ENCODE data around the gene HOXB5.

The HOXB5 gene

DNA sequence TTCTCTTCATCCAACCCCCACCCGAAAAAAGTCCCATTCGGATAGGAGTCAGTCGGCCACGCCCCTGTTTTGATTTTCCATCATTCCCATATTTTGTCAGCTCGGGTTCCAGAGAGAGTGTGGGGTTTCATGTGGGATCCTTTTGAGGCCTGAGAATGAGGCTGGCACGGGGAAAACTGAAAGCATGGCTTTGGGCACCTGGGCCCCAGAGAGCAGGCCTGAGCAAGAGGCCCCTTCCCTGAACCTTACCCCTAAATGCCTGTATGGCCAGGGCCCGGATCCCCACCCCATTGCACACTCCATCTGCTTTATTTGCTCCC, 10.9 kb downstream of the HOXB5 start:
- H3K4me1 Mint-ChIP-seq, result peaks cover 43% of the 10 kb centered on the region
- H3K9me3 Mint-ChIP-seq, result no peaks in the 10 kb centered on the region
- DNase-seq (ENCODE audit: low spot score in 2 of 2), result no peak
- no peak overlapping the region for H3K27ac Mint-ChIP-seq
- no peaks in the 10 kb centered on the region for H3K36me3 Mint-ChIP-seq
- peak overlapping the region; percentile 54 for H3K4me3 Mint-ChIP-seq
- no peak for ATAC-seq

DNA sequence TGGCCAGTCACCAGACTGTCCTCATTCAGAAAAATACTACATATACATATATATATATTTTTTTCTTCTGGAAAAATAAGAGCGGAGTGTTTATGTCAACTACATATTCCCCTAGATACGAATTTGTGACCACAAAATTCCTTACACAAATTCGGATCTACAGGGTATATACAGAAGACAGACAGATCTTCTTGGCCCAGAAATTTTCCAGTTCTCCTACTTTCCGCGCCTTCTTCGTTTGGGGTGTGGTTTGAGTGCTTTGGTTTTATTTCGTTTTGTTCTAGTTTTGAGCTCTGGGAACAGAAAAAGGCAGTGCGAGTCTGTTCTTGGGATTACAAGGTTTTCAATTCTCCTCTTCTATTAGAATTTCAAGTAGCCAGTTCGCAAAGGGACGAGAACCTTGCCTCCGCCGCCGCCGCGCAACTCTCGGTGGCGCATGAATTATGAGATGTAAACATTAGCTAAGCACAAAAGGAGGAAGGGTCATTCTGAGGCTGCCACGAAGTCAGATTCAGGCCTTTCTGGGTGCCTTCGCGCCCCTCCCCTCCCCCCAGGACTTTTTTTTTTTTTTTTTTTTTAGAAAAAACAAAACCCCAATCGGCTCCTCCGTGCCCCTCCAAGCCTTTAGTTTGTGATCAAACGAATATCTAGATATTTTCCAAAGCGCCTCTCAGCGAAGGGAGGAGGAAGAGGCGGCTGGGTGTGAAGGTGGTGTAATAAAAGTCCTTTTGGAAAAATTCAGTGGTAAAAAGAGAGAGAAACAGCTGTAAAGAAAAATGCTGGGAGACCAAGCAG, 13.6 kb downstream of the HOXB5 start:
- Mint-ChIP-seq H3K9me3 (no peaks in the 10 kb centered on the region), H3K27ac (no peak overlapping the region), H3K4me3 (peak overlapping the region; percentile 86), H3K4me1 (peaks cover 16% of the 10 kb centered on the region), H3K36me3 (no peaks in the 10 kb centered on the region)
- DNase-seq (ENCODE audit: low spot score in 2 of 2) (no peak), ATAC-seq (no peak)

DNA sequence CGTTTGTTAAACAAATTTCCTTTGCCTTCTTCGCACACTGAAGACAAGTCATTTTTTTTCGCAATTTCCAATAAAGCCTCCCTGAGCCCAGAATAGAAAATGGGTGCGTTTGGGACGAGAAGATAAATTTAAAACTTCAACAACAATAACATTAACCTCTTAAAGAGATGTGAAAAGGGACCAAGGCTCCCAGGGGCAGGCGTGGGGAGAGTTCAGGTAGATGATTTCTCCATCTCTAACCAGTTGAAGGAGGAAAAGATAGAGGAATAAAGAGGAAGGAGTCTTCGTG, 14.2 kb downstream of the HOXB5 start:
- ATAC-seq (no peak), DNase-seq (ENCODE audit: low spot score in 2 of 2) (no peak)
- peak overlapping the region; percentile 92 for H3K27ac Mint-ChIP-seq
- H3K4me1 Mint-ChIP-seq, result peaks cover 10% of the 10 kb centered on the region
- peak overlapping the region; percentile 86 for H3K4me3 Mint-ChIP-seq
- H3K9me3 Mint-ChIP-seq, result no peaks in the 10 kb centered on the region
- no peaks in the 10 kb centered on the region for H3K36me3 Mint-ChIP-seq

DNA sequence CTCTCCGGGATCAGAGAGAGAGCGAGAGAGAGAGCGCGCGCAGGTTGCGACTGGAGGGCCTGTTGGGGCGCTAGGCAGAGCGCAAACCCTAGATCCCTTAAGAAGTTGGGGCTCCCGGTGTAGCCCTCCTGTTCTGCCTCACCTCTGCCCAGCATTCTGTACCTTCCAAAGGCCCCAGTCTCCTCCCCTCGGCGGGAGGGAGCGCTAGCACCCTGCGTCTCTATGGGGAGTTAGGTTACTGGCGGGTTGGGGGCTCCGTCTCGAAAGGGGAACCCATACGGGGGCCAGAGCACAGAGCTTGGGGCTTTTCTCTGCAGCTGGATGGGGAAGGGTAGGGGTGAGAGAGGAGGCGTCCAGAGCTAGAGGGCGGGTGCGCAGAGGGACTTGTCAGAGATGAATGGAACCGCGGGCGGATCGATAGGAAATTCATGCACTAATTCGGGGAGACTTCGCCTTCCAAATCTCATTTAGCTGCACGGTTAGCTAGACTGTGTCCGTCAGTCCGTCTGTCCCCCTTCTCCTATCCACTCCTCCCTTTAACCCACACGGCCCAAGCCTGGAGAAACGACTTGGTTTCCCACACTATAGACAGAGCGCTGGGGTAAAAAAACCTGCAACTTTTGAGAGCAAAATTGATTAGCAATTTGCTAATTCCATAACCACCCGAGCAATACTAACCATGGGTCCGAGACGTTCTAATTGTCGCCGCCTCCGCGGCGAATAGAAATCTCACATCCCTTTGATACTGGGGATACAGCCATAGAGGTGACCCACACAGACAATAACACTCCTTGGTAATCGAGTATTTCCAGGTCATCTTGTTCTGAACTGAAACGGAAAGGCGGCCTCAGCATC, 14.7 kb downstream of the HOXB5 start:
- Mint-ChIP-seq H3K36me3 (no peaks in the 10 kb centered on the region), H3K4me1 (peaks cover 9% of the 10 kb centered on the region), H3K27ac (peak overlapping the region; percentile 92), H3K4me3 (peak overlapping the region; percentile 86), H3K9me3 (no peaks in the 10 kb centered on the region)
- DNase-seq (ENCODE audit: low spot score in 2 of 2) (no peak), ATAC-seq (peak; percentile 72)

DNA sequence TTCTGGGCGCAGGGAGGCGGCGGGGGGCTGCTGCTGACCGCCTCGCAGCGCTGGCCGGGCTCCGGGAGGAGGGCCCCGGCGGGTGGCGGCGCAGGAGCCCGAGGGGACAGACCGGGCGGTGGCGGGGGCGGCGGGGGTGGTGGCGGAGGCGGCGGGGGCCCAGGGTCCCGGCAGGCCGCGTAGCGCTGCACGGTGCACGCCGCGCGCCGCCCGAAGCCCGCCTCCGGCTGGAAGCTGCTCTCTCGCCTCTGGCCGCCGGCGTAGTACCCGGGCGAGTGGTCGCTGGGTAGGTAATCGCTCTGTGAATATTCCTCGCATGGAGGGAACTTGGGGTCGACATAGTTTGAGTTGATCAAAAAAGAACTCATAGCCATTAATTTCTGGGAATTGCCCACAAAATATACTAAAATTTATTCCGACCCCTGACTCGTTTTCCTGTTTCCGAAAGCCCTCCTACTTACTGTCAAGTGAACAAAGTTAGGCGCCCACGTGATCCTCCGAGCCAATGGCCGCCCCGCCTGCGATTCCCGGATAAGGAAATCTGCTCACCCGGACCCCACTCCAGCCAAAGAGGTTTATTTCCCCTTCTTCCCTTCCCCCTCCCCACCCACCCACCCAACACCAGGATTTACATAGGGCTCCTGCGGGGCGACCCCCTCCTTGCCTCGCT, 15.5 kb downstream of the HOXB5 start, which contains the start of gene HOXB4:
HOXB4 (minus strand) TSS at position 405 of the 670 bp plus-strand sequence; CDS start at position 374, 31 bp downstream.
- Mint-ChIP-seq H3K4me3 (peak within 1 kb of the TSS; percentile 86), H3K4me1 (peaks cover 9% of the 10 kb centered on the region), H3K27ac (peak within 1 kb of the TSS; percentile 92), H3K36me3 (no peaks in the 10 kb centered on the region), H3K9me3 (no peaks in the 10 kb centered on the region)
- DNase-seq (ENCODE audit: low spot score in 2 of 2) (peak in 1 of 2 donors; percentile 83), ATAC-seq (peak; percentile 83)

DNA sequence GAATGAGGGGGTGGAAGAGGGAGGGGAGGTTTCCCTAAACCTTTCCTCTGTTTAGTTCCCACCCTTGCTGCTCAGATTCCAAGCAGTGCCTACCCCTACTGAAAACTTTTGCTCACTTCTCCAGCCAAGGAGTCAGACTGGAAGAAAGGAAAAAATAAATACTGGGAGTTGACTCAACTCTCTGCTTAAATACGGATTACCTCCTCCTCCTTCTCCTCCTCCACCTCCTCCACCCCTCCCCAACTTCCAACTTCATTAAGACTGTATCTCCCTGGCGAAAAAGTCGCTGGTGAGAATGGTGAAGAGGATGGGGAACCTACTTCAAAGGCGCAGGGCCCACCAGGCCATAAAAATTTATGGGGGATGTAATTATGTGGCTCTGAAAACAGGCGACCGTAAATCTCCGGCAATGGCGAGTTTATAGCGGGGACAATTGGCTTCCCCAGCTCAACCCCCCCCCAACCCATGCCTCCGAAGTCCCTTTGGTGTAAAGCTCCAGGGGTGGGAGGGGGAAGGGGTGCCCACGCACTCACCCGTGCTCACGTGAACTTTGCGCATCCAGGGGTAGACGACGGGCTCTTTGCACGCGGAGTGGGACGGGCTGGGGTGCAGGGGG, 16.1 kb downstream of the HOXB5 start:
- Mint-ChIP-seq H3K36me3 (no peaks in the 10 kb centered on the region), H3K27ac (peak overlapping the region; percentile 92), H3K4me3 (peak overlapping the region; percentile 86), H3K9me3 (no peaks in the 10 kb centered on the region), H3K4me1 (peaks cover 9% of the 10 kb centered on the region)
- ATAC-seq (peak; percentile 14), DNase-seq (ENCODE audit: low spot score in 2 of 2) (no peak)

DNA sequence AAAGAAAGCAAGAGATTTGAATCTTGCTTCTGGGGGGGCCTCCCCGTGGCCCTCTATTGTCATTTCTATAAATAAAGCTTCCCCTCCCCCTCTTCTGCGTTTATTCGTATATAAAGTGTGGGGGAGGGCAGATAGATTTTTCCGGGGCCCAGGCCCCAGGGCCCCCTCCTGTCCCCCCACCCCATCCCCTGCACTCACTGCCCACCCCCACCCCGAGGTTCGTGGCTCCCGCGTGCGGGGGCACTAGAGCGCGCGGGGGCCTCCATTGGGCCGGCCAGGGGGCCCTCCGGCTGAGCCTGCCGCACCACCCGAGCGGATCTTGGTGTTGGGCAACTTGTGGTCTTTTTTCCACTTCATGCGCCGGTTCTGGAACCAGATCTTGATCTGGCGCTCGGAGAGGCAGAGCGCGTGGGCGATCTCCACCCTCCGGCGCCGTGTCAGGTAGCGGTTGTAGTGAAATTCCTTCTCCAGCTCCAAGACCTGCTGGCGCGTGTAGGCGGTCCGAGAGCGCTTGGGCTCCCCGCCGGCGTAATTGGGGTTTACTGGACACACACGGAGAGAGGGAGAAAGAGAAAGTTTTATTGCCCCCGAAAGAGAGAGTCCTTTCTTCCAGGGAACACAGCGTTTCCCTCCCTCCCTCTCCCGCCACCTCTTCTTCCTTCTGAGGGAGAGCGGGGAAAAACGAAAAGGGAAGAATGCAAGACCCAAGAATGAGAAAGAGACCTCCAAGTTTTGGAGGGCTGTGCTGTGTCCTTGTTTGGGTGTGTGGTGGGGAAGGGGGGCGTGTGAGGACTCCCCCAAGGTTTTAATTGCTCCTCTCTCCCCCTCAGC, 16.9 kb downstream of the HOXB5 start:
- no peak for DNase-seq (ENCODE audit: low spot score in 2 of 2)
- H3K27ac Mint-ChIP-seq, result no peak overlapping the region
- H3K36me3 Mint-ChIP-seq, result no peaks in the 10 kb centered on the region
- peak overlapping the region; percentile 86 for H3K4me3 Mint-ChIP-seq
- no peak for ATAC-seq
- peaks cover 9% of the 10 kb centered on the region for H3K4me1 Mint-ChIP-seq
- H3K9me3 Mint-ChIP-seq, result no peaks in the 10 kb centered on the region

DNA sequence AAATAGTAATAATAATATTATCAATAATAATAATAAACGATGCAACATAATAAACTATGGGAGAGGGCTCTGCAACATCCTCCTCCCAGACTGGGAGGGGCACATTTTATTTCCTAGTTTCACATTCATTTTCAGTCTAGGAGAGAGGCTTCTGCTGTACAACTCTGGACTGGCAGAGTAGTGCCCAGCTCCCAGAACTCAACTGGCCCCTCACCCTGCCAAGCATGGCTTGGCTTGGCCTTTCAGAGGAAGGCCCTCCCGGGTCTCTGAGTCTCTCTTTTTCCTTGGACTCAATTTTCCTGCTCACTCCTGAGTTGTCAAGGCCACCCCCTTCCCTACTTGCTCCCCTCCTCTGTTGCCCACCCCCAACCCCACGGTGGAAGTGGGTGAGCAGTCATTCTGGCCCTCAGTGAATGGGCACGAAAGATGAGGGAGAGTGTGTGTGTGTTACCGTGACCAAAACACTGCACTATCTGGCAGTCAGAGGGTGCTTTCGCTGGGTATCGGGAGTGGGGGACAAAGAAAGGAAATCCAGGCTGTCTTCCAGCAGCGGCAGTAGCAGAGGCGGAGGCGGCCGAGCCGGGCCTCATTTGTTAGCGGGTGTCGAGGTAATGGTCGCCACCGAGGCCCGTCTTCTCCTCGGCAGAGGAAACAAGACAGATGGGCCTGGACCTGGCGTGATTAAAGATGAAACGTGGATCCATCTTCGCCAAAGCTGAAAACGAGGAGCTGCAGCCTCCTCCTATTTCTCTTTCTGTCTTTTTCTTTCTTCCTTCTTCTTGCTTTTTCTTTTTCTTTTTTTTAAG, 17.7 kb downstream of the HOXB5 start:
- no peaks in the 10 kb centered on the region for H3K36me3 Mint-ChIP-seq
- peaks cover 9% of the 10 kb centered on the region for H3K4me1 Mint-ChIP-seq
- peak overlapping the region; percentile 15 for H3K4me3 Mint-ChIP-seq
- no peak overlapping the region for H3K27ac Mint-ChIP-seq
- ATAC-seq (no peak), DNase-seq (ENCODE audit: low spot score in 2 of 2) (no peak)
- H3K9me3 Mint-ChIP-seq, result no peaks in the 10 kb centered on the region

DNA sequence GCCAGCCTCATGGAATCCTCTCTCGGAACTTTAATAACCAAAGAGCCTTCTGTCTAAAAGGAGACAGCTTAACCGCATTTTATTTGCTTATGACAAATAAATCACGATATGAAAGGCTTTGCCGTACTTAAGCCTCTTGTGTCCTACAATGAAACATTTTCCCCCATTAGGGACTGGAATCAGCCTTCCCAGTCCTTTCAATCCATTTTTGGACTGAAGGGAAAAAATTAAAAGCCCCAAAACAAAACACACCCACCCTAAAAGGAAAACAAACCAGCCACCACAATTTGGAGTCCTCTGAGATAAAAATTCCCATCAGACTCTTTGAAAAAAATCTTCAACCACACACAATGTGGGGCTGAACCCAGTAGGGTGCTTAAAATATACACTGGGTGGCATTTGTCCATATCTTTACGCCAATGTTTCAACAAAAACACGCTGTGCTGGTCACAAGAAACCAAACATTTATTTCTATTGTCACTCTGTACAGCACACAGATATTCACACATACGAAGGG, 18.5 kb downstream of the HOXB5 start:
- no peak for ATAC-seq
- no peak for DNase-seq (ENCODE audit: low spot score in 2 of 2)
- Mint-ChIP-seq H3K4me3 (no peak overlapping the region), H3K27ac (no peak overlapping the region), H3K9me3 (no peaks in the 10 kb centered on the region), H3K36me3 (no peaks in the 10 kb centered on the region), H3K4me1 (peaks cover 9% of the 10 kb centered on the region)

DNA sequence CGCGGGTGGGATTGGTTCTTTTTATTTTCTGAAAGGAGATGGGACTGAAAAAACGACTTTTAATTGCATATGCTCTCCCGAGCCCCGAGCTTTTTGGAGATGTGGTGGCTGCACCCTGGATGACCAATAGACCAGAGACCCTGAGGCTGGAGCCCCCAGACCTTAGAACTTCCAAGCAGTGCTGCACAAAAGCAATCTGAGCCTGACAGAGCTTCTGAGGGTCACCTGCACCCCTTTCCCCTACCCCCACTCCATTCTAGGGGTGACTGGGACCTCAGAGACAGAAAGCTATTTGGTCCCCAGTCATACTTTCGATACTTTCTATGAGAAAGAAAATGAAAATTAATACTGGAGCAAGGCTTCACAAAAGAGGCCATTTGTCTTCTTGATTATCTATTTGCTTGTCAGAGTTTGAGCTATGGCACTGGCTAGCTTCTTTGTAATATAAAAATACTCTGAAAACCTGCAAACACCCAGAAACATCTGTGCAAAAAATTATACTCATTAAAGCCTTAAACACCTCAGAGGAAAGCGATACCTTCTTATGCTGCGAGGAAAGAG, 19.0 kb downstream of the HOXB5 start:
- Mint-ChIP-seq H3K4me1 (peaks cover 9% of the 10 kb centered on the region), H3K27ac (no peak overlapping the region), H3K9me3 (no peaks in the 10 kb centered on the region), H3K4me3 (no peak overlapping the region), H3K36me3 (no peaks in the 10 kb centered on the region)
- no peak for ATAC-seq
- no peak for DNase-seq (ENCODE audit: low spot score in 2 of 2)

DNA sequence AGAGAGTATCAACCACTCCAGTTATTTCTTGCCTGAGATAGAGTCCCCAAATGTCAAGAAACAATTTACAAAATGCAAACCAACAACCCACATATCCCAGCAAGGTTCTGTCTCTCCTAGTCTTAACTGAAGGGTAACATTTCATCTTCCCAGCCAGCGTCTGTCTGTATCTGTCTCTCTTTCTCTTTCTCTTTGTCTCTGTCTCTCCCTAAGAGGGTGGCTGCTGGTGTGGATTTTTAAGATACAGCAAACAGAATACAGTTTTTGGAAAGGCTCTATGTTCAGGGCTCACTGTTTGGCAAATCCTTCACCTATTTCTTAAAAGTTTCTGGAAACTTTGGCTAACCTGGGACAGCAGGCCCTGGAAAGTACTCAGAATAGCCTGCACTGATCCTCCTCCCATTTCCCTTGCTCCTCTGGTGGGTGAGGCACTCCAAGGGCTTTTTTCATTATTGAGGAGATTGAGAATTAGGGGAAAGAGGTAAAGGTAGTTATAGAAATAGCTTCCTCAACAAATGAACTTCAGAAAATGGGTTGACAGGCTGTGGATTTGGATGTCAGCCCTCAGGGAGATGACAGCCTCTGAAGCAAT, 21.7 kb downstream of the HOXB5 start:
- Mint-ChIP-seq H3K4me1 (peaks cover 5% of the 10 kb centered on the region), H3K9me3 (no peaks in the 10 kb centered on the region), H3K36me3 (no peaks in the 10 kb centered on the region), H3K27ac (no peak overlapping the region), H3K4me3 (no peak overlapping the region)
- DNase-seq (ENCODE audit: low spot score in 2 of 2) (no peak), ATAC-seq (no peak)

DNA sequence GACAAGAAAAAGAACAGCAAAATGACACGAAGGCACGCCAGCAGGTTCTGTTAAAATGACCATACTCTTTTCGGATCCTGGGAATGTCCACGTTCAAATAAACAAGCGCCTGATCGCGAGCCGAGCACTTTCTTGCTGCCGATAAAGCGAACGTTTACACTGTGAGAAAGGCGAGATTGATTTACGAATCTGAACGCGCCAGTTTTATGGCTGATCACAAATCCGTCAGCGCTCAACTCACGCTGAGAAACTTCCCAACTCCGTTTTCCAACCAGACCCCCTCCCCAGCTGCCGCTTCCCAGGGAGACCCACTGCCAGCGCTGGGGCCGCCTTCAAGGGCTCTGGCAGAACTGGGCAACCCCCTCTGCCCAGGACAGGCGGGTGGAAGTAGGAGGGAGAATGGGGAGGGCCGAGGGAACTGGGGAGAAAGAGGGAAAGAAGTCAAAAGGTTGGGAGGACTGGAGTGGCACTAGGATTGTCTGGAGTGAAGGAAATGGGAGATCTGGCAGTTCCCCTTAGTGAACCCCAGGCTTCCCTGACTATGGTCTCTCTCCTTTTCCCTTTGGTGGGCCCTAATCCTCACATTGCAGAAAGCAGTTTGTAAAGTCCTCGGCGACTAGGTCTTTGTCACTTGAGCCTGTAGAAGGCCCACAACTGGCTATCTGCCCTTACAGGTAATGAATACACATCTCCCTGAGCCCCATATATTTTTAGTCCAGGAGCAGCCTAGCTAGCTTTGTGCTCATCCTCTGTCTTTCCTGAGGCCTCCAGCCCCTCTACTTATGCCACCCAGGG, 22.4 kb downstream of the HOXB5 start:
- ATAC-seq (no peak), DNase-seq (ENCODE audit: low spot score in 2 of 2) (no peak)
- no peak overlapping the region for H3K27ac Mint-ChIP-seq
- no peaks in the 10 kb centered on the region for H3K36me3 Mint-ChIP-seq
- peaks cover 5% of the 10 kb centered on the region for H3K4me1 Mint-ChIP-seq
- no peaks in the 10 kb centered on the region for H3K9me3 Mint-ChIP-seq
- H3K4me3 Mint-ChIP-seq, result no peak overlapping the region
